ENCODE measurements around the gene ARHGAP23.
"Not testable (repeated sequence)": the region's sequence is repeated elsewhere in the genome, so short reads cannot be mapped to it uniquely, and the experiment has no call there.

ARHGAP23 gene

GRCh38 chr17:38426441-38426840 lies 1.8 kb upstream of the ARHGAP23 start:
- Histone ChIP-seq H3K27ac (ENCODE audit: low read depth, low read length) (peak overlapping the region; percentile 92), H3K4me1 (ENCODE audit: control insufficient read depth, insufficient read depth, low read length) (peaks cover 51% of the 10 kb centered on the region), H3K36me3 (ENCODE audit: control insufficient read depth, insufficient read depth, low read length) (no peaks in the 10 kb centered on the region), H3K9ac (ENCODE audit: low read length) (no peak overlapping the region), H3K27me3 (ENCODE audit: control insufficient read depth, insufficient read depth, low read length) (peaks cover 2% of the 10 kb centered on the region), H3K4me3 (ENCODE audit: low read length) (no peak overlapping the region)

- Histone ChIP-seq H3K27ac (ENCODE audit: low read depth, low read length) (peak overlapping the region; percentile 92), H3K9ac (ENCODE audit: low read length) (peak overlapping the region; percentile 70), H3K36me3 (ENCODE audit: control insufficient read depth, insufficient read depth, low read length) (no peaks in the 10 kb centered on the region), H3K27me3 (ENCODE audit: control insufficient read depth, insufficient read depth, low read length) (no peaks in the 10 kb centered on the region), H3K4me1 (ENCODE audit: control insufficient read depth, insufficient read depth, low read length) (peaks cover 42% of the 10 kb centered on the region), H3K4me3 (ENCODE audit: low read length) (peak overlapping the region; percentile 71)
Measured at GRCh38 chr17:38427160-38427949, 909 bp upstream of the ARHGAP23 start.

GRCh38 chr17:38428643-38429371 lies 543 bp downstream of the ARHGAP23 start:
- peak overlapping the region; percentile 92 for H3K27ac ChIP-seq (ENCODE audit: low read depth, low read length)
- peaks cover 39% of the 10 kb centered on the region for H3K4me1 ChIP-seq (ENCODE audit: control insufficient read depth, insufficient read depth, low read length)
- H3K4me3 ChIP-seq (ENCODE audit: low read length): peak overlapping the region; percentile 75
- H3K9ac ChIP-seq (ENCODE audit: low read length): peak overlapping the region; percentile 60
- no peaks in the 10 kb centered on the region for H3K27me3 ChIP-seq (ENCODE audit: control insufficient read depth, insufficient read depth, low read length)
- H3K36me3 ChIP-seq (ENCODE audit: control insufficient read depth, insufficient read depth, low read length): no peaks in the 10 kb centered on the region

- Histone ChIP-seq H3K4me3 (ENCODE audit: low read length) (peak overlapping the region; percentile 75), H3K4me1 (ENCODE audit: control insufficient read depth, insufficient read depth, low read length) (peaks cover 39% of the 10 kb centered on the region), H3K9ac (ENCODE audit: low read length) (peak overlapping the region; percentile 21), H3K27ac (ENCODE audit: low read depth, low read length) (peak overlapping the region; percentile 92), H3K36me3 (ENCODE audit: control insufficient read depth, insufficient read depth, low read length) (no peaks in the 10 kb centered on the region), H3K27me3 (ENCODE audit: control insufficient read depth, insufficient read depth, low read length) (no peaks in the 10 kb centered on the region)
Measured at GRCh38 chr17:38429476-38430100, 1.3 kb downstream of the ARHGAP23 start.

- Histone ChIP-seq H3K4me3 (ENCODE audit: low read length) (peak overlapping the region; percentile 75), H3K27me3 (ENCODE audit: control insufficient read depth, insufficient read depth, low read length) (no peaks in the 10 kb centered on the region), H3K4me1 (ENCODE audit: control insufficient read depth, insufficient read depth, low read length) (peaks cover 36% of the 10 kb centered on the region), H3K27ac (ENCODE audit: low read depth, low read length) (peak overlapping the region; percentile 92), H3K36me3 (ENCODE audit: control insufficient read depth, insufficient read depth, low read length) (no peaks in the 10 kb centered on the region), H3K9ac (ENCODE audit: low read length) (no peak overlapping the region)
Measured at GRCh38 chr17:38430316-38430715, 2.1 kb downstream of the ARHGAP23 start.

GRCh38 chr17:38430822-38431221 lies 2.6 kb downstream of the ARHGAP23 start:
- Histone ChIP-seq H3K27me3 (ENCODE audit: control insufficient read depth, insufficient read depth, low read length) (no peaks in the 10 kb centered on the region), H3K27ac (ENCODE audit: low read depth, low read length) (peak overlapping the region; percentile 12), H3K36me3 (ENCODE audit: control insufficient read depth, insufficient read depth, low read length) (no peaks in the 10 kb centered on the region), H3K9ac (ENCODE audit: low read length) (no peak overlapping the region), H3K4me1 (ENCODE audit: control insufficient read depth, insufficient read depth, low read length) (peaks cover 36% of the 10 kb centered on the region), H3K4me3 (ENCODE audit: low read length) (no peak overlapping the region)

- Histone ChIP-seq H3K36me3 (ENCODE audit: control insufficient read depth, insufficient read depth, low read length) (no peaks in the 10 kb centered on the region), H3K4me1 (ENCODE audit: control insufficient read depth, insufficient read depth, low read length) (peaks cover 34% of the 10 kb centered on the region), H3K27ac (ENCODE audit: low read depth, low read length) (peak overlapping the region; percentile 12), H3K4me3 (ENCODE audit: low read length) (no peak overlapping the region), H3K9ac (ENCODE audit: low read length) (no peak overlapping the region), H3K27me3 (ENCODE audit: control insufficient read depth, insufficient read depth, low read length) (no peaks in the 10 kb centered on the region)
Measured at GRCh38 chr17:38431346-38432145, 3.3 kb downstream of the ARHGAP23 start.

GRCh38 chr17:38434178-38434665 lies 6.0 kb downstream of the ARHGAP23 start:
- Histone ChIP-seq H3K4me1 (ENCODE audit: control insufficient read depth, insufficient read depth, low read length) (peaks cover 17% of the 10 kb centered on the region), H3K4me3 (ENCODE audit: low read length) (no peak overlapping the region), H3K9ac (ENCODE audit: low read length) (no peak overlapping the region), H3K27me3 (ENCODE audit: control insufficient read depth, insufficient read depth, low read length) (no peaks in the 10 kb centered on the region), H3K27ac (ENCODE audit: low read depth, low read length) (peak overlapping the region; percentile 60), H3K36me3 (ENCODE audit: control insufficient read depth, insufficient read depth, low read length) (no peaks in the 10 kb centered on the region)

- Histone ChIP-seq H3K9ac (ENCODE audit: low read length) (no peak overlapping the region), H3K4me3 (ENCODE audit: low read length) (no peak overlapping the region), H3K4me1 (ENCODE audit: control insufficient read depth, insufficient read depth, low read length) (peaks cover 6% of the 10 kb centered on the region), H3K27ac (ENCODE audit: low read depth, low read length) (no peak overlapping the region), H3K36me3 (ENCODE audit: control insufficient read depth, insufficient read depth, low read length) (no peaks in the 10 kb centered on the region), H3K27me3 (ENCODE audit: control insufficient read depth, insufficient read depth, low read length) (no peaks in the 10 kb centered on the region)
Measured at GRCh38 chr17:38435795-38436194, 7.5 kb downstream of the ARHGAP23 start.

- H3K36me3 ChIP-seq (ENCODE audit: control insufficient read depth, insufficient read depth, low read length): no peaks in the 10 kb centered on the region
- peaks cover 7% of the 10 kb centered on the region for H3K4me1 ChIP-seq (ENCODE audit: control insufficient read depth, insufficient read depth, low read length)
- no peak overlapping the region for H3K9ac ChIP-seq (ENCODE audit: low read length)
- no peaks in the 10 kb centered on the region for H3K27me3 ChIP-seq (ENCODE audit: control insufficient read depth, insufficient read depth, low read length)
- H3K27ac ChIP-seq (ENCODE audit: low read depth, low read length): no peak overlapping the region
- no peak overlapping the region for H3K4me3 ChIP-seq (ENCODE audit: low read length)
Measured at GRCh38 chr17:38436386-38436785, 8.1 kb downstream of the ARHGAP23 start.

- H3K36me3 ChIP-seq (ENCODE audit: control insufficient read depth, insufficient read depth, low read length); H3K27ac ChIP-seq (ENCODE audit: low read depth, low read length); H3K4me3 ChIP-seq (ENCODE audit: low read length); H3K4me1 ChIP-seq (ENCODE audit: control insufficient read depth, insufficient read depth, low read length); H3K9ac ChIP-seq (ENCODE audit: low read length); H3K27me3 ChIP-seq (ENCODE audit: control insufficient read depth, insufficient read depth, low read length): not testable (repeated sequence)
Measured at GRCh38 chr17:38437313-38437712, 9.0 kb downstream of the ARHGAP23 start.

GRCh38 chr17:38439436-38439835 lies 11.2 kb downstream of the ARHGAP23 start:
- Histone ChIP-seq H3K4me1 (ENCODE audit: control insufficient read depth, insufficient read depth, low read length) (peaks cover 19% of the 10 kb centered on the region), H3K9ac (ENCODE audit: low read length) (no peak overlapping the region), H3K27me3 (ENCODE audit: control insufficient read depth, insufficient read depth, low read length) (no peaks in the 10 kb centered on the region), H3K4me3 (ENCODE audit: low read length) (no peak overlapping the region), H3K27ac (ENCODE audit: low read depth, low read length) (no peak overlapping the region), H3K36me3 (ENCODE audit: control insufficient read depth, insufficient read depth, low read length) (no peaks in the 10 kb centered on the region)
